OCI-LY7 (cell line): ENCODE data around the gene EGFL7.

Source experiments
- CTCF ChIP-seq: fragments of 200-600 bp; sonication (generic); conservative IDR thresholded peaks from 2 replicates; pipeline ENCODE4 v1.5.1; 2014; ENCODE audit warnings: mild to moderate bottlenecking, antibody characterized with exemption, low read length, moderate library complexity, mixed read lengths
- EZH2phosphoT487 ChIP-seq: fragments of 200-600 bp; sonication (generic); IDR thresholded peaks from 2 replicates; pipeline ENCODE4 v1.6.1; 2018; ENCODE audit warnings: low read depth, borderline replicate concordance, mild to moderate bottlenecking, mixed run types, antibody characterized with exemption, low read length, moderate library complexity, mixed read lengths

- TF ChIP-seq CTCF: no peak
- TF ChIP-seq EZH2phosphoT487: no peak
These were observed 21.0 kb downstream of the EGFL7 start for GRCh38 chr9:136683755-136684154.
